ENCODE measurements around the gene APLN. TPM values are rescaled to one million over a fixed set of nuclear protein-coding genes. Genes with fewer than 3 reads are reported as not detected.

The APLN gene
- polyA plus RNA-seq, 1 donor from 2014 or later = 0.38 TPM

GRCh38 chrX:129641941-129642340 is 12.8 kb downstream of the APLN start:
- Histone ChIP-seq H3K4me2 (ENCODE audit: low read length) (no peak overlapping the region), H3K9me2 (ENCODE audit: insufficient read depth, low read length) (no peaks in the 10 kb centered on the region), H3K36me3 (ENCODE audit: insufficient read depth, low read length) (no peaks in the 10 kb centered on the region), H3K9me3 (ENCODE audit: low read length) (no peaks in the 10 kb centered on the region), H3K9ac (ENCODE audit: low read length) (no peak overlapping the region), H4K20me1 (ENCODE audit: insufficient read depth) (no peaks in the 10 kb centered on the region), H3F3A (ENCODE audit: insufficient read depth, low read length, poor library complexity, severe bottlenecking) (no peaks in the 10 kb centered on the region), H3K79me2 (replicated peaks; ENCODE audit: insufficient read depth, low read length) (no peaks in the 10 kb centered on the region), H3K4me3 (ENCODE audit: low read length) (no peak overlapping the region), H3K27me3 (ENCODE audit: insufficient read depth, low read depth, low read length) (no peaks in the 10 kb centered on the region), H3K27ac (ENCODE audit: low read length) (no peak overlapping the region), H2AFZ (ENCODE audit: low read depth, low read length) (no peak overlapping the region)
- no peak for TF ChIP-seq RAD21 (conservative IDR thresholded peaks at IDR 0.05)
- no peak for TF ChIP-seq EZH2 (IDR thresholded peaks at IDR 0.05; ENCODE audit: borderline replicate concordance, insufficient read depth, low read length, poor library complexity, severe bottlenecking)
- TF ChIP-seq, protein P1, sequence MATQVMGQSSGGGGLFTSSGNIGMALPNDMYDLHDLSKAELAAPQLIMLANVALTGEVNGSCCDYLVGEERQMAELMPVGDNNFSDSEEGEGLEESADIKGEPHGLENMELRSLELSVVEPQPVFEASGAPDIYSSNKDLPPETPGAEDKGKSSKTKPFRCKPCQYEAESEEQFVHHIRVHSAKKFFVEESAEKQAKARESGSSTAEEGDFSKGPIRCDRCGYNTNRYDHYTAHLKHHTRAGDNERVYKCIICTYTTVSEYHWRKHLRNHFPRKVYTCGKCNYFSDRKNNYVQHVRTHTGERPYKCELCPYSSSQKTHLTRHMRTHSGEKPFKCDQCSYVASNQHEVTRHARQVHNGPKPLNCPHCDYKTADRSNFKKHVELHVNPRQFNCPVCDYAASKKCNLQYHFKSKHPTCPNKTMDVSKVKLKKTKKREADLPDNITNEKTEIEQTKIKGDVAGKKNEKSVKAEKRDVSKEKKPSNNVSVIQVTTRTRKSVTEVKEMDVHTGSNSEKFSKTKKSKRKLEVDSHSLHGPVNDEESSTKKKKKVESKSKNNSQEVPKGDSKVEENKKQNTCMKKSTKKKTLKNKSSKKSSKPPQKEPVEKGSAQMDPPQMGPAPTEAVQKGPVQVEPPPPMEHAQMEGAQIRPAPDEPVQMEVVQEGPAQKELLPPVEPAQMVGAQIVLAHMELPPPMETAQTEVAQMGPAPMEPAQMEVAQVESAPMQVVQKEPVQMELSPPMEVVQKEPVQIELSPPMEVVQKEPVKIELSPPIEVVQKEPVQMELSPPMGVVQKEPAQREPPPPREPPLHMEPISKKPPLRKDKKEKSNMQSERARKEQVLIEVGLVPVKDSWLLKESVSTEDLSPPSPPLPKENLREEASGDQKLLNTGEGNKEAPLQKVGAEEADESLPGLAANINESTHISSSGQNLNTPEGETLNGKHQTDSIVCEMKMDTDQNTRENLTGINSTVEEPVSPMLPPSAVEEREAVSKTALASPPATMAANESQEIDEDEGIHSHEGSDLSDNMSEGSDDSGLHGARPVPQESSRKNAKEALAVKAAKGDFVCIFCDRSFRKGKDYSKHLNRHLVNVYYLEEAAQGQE (IDR thresholded peaks at IDR 0.05; ENCODE audit: borderline replicate concordance) = no peak
- TF ChIP-seq TAF1 (IDR thresholded peaks at IDR 0.05; ENCODE audit: low read depth) = no peak
- TF ChIP-seq SMC3 (conservative IDR thresholded peaks at IDR 0.05; ENCODE audit: poor library complexity) = no peak
- TF ChIP-seq MXI1 (conservative IDR thresholded peaks at IDR 0.05; ENCODE audit: poor library complexity, severe bottlenecking) = no peak
- TF ChIP-seq POLR2AphosphoS5 (IDR thresholded peaks at IDR 0.05) = no peak
- TF ChIP-seq, protein P2, sequence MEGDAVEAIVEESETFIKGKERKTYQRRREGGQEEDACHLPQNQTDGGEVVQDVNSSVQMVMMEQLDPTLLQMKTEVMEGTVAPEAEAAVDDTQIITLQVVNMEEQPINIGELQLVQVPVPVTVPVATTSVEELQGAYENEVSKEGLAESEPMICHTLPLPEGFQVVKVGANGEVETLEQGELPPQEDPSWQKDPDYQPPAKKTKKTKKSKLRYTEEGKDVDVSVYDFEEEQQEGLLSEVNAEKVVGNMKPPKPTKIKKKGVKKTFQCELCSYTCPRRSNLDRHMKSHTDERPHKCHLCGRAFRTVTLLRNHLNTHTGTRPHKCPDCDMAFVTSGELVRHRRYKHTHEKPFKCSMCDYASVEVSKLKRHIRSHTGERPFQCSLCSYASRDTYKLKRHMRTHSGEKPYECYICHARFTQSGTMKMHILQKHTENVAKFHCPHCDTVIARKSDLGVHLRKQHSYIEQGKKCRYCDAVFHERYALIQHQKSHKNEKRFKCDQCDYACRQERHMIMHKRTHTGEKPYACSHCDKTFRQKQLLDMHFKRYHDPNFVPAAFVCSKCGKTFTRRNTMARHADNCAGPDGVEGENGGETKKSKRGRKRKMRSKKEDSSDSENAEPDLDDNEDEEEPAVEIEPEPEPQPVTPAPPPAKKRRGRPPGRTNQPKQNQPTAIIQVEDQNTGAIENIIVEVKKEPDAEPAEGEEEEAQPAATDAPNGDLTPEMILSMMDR (IDR thresholded peaks at IDR 0.05; ENCODE audit: poor library complexity, severe bottlenecking) = no peak
- no peak for TF ChIP-seq EP300 (conservative IDR thresholded peaks at IDR 0.05; ENCODE audit: poor library complexity, severe bottlenecking)

DNA sequence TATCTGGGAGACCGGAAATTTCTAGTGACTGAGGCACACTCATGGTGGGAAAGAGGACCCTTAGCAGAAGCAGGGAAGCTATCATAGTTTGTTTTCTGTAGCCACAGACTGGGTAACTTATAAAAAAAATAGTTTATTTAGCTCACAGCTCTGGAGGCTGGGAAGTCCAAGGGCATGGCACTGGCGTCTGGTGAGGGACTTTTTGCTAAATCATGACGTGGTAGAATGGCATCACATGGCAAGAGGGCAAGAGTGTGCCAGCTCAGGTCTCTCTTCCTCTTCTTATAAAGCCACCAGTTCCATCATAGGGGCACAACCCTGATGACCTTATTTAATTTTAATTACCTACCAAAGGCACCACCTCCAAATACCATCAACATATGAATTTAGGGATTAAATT is 13.3 kb downstream of the APLN start:
- Histone ChIP-seq H3K9ac (ENCODE audit: low read length) (no peak overlapping the region), H3K4me2 (ENCODE audit: low read length) (no peak overlapping the region), H2AFZ (ENCODE audit: low read depth, low read length) (no peak overlapping the region), H3F3A (ENCODE audit: insufficient read depth, low read length, poor library complexity, severe bottlenecking) (no peaks in the 10 kb centered on the region), H4K20me1 (ENCODE audit: insufficient read depth) (no peaks in the 10 kb centered on the region), H3K36me3 (ENCODE audit: insufficient read depth, low read length) (no peaks in the 10 kb centered on the region), H3K27me3 (ENCODE audit: insufficient read depth, low read depth, low read length) (no peaks in the 10 kb centered on the region), H3K4me3 (ENCODE audit: low read length) (no peak overlapping the region), H3K27ac (ENCODE audit: low read length) (no peak overlapping the region), H3K79me2 (replicated peaks; ENCODE audit: insufficient read depth, low read length) (no peaks in the 10 kb centered on the region), H3K9me2 (ENCODE audit: insufficient read depth, low read length) (no peaks in the 10 kb centered on the region), H3K9me3 (ENCODE audit: low read length) (no peaks in the 10 kb centered on the region)
- TF ChIP-seq SMC3 (conservative IDR thresholded peaks at IDR 0.05; ENCODE audit: poor library complexity) = no peak
- TF ChIP-seq, protein P1 (IDR thresholded peaks at IDR 0.05; ENCODE audit: borderline replicate concordance) = no peak
- TF ChIP-seq RAD21 (conservative IDR thresholded peaks at IDR 0.05) = no peak
- no peak for TF ChIP-seq MXI1 (conservative IDR thresholded peaks at IDR 0.05; ENCODE audit: poor library complexity, severe bottlenecking)
- TF ChIP-seq TAF1 (IDR thresholded peaks at IDR 0.05; ENCODE audit: low read depth) = no peak

Data from neural cell (in vitro differentiated cells).